ENCODE data around the gene TMEM115. TPM values are rescaled to one million over a fixed set of nuclear protein-coding genes. Genes with fewer than 3 reads are reported as not detected.

The TMEM115 gene
- total RNA-seq, 1 donor from 2014 or later: 40.1 TPM

GRCh38 chr3:50389414-50389767 is 30.1 kb upstream of the TMEM115 start:
- H3K27me3 ChIP-seq: no peaks in the 10 kb centered on the region
- H3K9me3 ChIP-seq: no peaks in the 10 kb centered on the region
- ATAC-seq (no peak), DNase-seq (no peak)
- H3K4me1 ChIP-seq: peaks cover 8% of the 10 kb centered on the region
- no peaks in the 10 kb centered on the region for H3K36me3 ChIP-seq
- intact Hi-C loops (cut with DNase I): no loop called here
- TF ChIP-seq, protein P1, sequence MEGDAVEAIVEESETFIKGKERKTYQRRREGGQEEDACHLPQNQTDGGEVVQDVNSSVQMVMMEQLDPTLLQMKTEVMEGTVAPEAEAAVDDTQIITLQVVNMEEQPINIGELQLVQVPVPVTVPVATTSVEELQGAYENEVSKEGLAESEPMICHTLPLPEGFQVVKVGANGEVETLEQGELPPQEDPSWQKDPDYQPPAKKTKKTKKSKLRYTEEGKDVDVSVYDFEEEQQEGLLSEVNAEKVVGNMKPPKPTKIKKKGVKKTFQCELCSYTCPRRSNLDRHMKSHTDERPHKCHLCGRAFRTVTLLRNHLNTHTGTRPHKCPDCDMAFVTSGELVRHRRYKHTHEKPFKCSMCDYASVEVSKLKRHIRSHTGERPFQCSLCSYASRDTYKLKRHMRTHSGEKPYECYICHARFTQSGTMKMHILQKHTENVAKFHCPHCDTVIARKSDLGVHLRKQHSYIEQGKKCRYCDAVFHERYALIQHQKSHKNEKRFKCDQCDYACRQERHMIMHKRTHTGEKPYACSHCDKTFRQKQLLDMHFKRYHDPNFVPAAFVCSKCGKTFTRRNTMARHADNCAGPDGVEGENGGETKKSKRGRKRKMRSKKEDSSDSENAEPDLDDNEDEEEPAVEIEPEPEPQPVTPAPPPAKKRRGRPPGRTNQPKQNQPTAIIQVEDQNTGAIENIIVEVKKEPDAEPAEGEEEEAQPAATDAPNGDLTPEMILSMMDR (IDR thresholded peaks at IDR 0.05): no peak
- no peak overlapping the region for H3K4me3 ChIP-seq
- H3K27ac ChIP-seq: no peak overlapping the region

GRCh38 chr3:50388720-50389413 is 29.5 kb upstream of the TMEM115 start:
- Histone ChIP-seq H3K9me3 (no peaks in the 10 kb centered on the region), H3K27me3 (no peaks in the 10 kb centered on the region), H3K4me3 (no peak overlapping the region), H3K27ac (no peak overlapping the region), H3K36me3 (no peaks in the 10 kb centered on the region), H3K4me1 (peaks cover 8% of the 10 kb centered on the region)
- intact Hi-C loops (cut with DNase I): no loop called here
- ATAC-seq (no peak), DNase-seq (no peak)
- TF ChIP-seq, protein P1 (IDR thresholded peaks at IDR 0.05): no peak

DNA sequence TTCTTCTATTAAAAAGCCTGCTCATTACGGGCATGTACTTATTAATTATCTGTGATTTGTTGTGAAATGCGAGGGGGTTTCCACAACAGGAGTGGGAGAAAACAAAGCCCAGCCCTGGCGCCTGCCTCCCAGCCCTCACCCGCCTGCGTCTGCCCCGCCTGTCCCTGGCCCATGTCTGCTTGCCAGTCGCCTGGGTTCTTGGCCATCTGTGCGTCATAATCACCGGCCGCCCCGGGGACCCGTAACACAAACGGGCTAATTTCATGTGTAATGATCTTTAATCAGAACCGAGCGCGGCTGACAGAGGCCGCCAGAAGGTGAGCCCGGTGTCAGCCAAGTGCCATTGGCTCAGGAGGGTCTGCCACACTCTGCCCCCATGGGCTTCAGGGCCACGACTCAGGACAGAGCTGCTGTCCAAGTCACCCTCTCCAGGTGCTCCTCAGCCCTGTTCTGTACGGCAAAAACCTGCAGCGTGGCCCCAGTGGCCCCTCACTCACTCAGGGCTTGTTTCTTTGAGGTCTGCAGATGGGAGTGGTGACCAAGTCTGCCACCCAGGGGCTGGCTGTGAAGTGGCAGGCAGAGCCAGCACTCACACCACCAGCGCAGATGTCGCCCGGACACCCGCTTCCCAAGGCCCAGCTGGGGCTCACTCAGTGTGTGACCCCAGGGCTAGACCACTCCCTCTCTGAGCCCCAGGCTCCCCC is 28.8 kb upstream of the TMEM115 start:
- intact Hi-C loops (cut with DNase I): no loop called here
- Histone ChIP-seq H3K36me3 (no peaks in the 10 kb centered on the region), H3K9me3 (no peaks in the 10 kb centered on the region), H3K4me1 (peaks cover 8% of the 10 kb centered on the region), H3K27ac (no peak overlapping the region), H3K4me3 (no peak overlapping the region), H3K27me3 (no peaks in the 10 kb centered on the region)
- TF ChIP-seq, protein P1 (IDR thresholded peaks at IDR 0.05): no peak
- ATAC-seq: no peak
- DNase-seq: no peak

DNA sequence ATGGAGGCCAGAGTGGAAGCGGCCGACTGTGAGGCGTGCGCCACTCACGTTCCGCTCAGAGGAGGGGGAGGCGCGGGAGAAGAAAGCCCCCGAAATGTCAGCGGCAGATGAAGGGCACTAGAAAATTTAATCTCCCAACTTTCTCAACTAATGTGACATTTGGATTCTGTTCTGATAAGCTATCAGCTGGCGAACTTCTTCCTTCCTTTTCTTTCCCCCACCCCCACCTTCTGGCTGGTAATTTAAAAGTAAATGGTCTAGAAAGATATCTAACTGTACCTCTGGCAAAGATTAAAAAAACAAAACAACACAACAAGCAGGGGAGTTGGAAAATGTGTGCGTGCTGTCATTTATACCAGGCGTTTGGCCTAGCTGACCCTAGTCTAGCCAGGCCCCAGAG is 26.4 kb upstream of the TMEM115 start:
- Histone ChIP-seq H3K9me3 (no peaks in the 10 kb centered on the region), H3K4me3 (no peak overlapping the region), H3K4me1 (peaks cover 2% of the 10 kb centered on the region), H3K36me3 (no peaks in the 10 kb centered on the region), H3K27me3 (no peaks in the 10 kb centered on the region), H3K27ac (no peak overlapping the region)
- no peak for DNase-seq
- TF ChIP-seq, protein P1 (IDR thresholded peaks at IDR 0.05): no peak
- ATAC-seq: no peak
- intact Hi-C loops (cut with DNase I): no loop called here

DNA sequence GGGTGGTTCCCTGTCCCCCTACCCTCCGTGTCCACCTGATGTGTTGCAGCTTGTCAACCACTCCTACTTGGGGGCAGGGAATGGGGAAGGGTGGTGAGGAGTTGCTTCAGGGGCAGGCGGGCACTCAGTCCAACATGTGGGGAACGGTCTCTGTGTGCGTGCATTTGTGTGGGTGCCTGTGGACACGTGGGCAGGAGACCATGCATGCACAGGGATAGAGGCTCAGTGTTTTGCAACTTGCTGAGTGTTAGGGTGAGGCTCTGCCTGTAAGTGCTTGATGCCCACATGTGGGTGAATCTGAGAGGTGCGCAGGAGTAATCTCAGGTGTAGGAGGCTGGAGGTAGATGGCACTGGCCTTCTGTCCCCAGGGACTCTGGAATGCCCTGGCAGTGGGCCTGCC is 24.4 kb upstream of the TMEM115 start:
- TF ChIP-seq, protein P1 (IDR thresholded peaks at IDR 0.05): no peak
- Histone ChIP-seq H3K4me1 (no peaks in the 10 kb centered on the region), H3K27ac (no peak overlapping the region), H3K4me3 (no peak overlapping the region), H3K27me3 (no peaks in the 10 kb centered on the region), H3K36me3 (peaks cover 3% of the 10 kb centered on the region), H3K9me3 (no peaks in the 10 kb centered on the region)
- intact Hi-C loops (cut with DNase I): no loop called here
- ATAC-seq: no peak
- no peak for DNase-seq
